IMR-90 (cell line): ENCODE results near the gene PLCH1. TPM values are rescaled to one million over a fixed set of nuclear protein-coding genes. Genes with fewer than 3 reads are reported as not detected.

Experiments used
- ATAC-seq: fragments of 200-7000 bp; cut with Tn5 transposase; 2 replicates; pipeline ENCODE4 v1.9.1; 2020; ENCODE audit warnings: low read depth, mild to moderate bottlenecking, moderate library complexity
- BruUV-seq: library from RNA; stranded (reverse); fragments of 400-500 nt; replicated peaks from 2 replicates; lab custom pipeline; 2021; lab: Mats Ljungman, UMichigan
- CTCF ChIA-PET: fragments of 300-600 bp; formaldehyde crosslinking; extraction: SDS; loops from one replicate; lab custom pipeline; 2021; ENCODE audit warnings: antibody characterized with exemption; lab: Yijun Ruan, JAX
- POLR2A ChIA-PET: fragments of 300-600 bp; sonication (Branson Sonifier 250); formaldehyde crosslinking; loops from one replicate; lab custom pipeline; 2022; ENCODE audit warnings: antibody characterized with exemption; ENCODE audit not compliant: unreplicated experiment; lab: Charles Lee
- DNase-seq: peaks from one replicate; pipeline ENCODE4 v3.0.0; 2013
- H2AFZ ChIP-seq: replicated peaks from 2 replicates; pipeline ENCODE3; 2013; ENCODE audit warnings: low read length, mild to moderate bottlenecking; ENCODE audit not compliant: poor library complexity
- H2AK5ac ChIP-seq: 2 replicates; pipeline ENCODE4 v1.6.1; 2013; ENCODE audit warnings: low read depth, low read length, inconsistent platforms
- H2AK9ac ChIP-seq: replicated peaks from 2 replicates; pipeline ENCODE3; 2013; ENCODE audit warnings: mild to moderate bottlenecking, low read depth, low read length, moderate library complexity; ENCODE audit not compliant: poor library complexity
- H2BK120ac ChIP-seq: 2 replicates; pipeline ENCODE4 v1.6.1; 2013; ENCODE audit warnings: low read depth, low read length, inconsistent platforms
- H2BK15ac ChIP-seq: 3 replicates; pipeline ENCODE4 v1.6.1; 2013; ENCODE audit warnings: low read depth, low read length, inconsistent platforms
- H2BK20ac ChIP-seq: 2 replicates; pipeline ENCODE4 v1.6.1; 2013; ENCODE audit warnings: low read depth, mild to moderate bottlenecking, inconsistent platforms, low read length, moderate library complexity
- H2BK5ac ChIP-seq: 2 replicates; pipeline ENCODE4 v1.6.1; 2013; ENCODE audit warnings: mild to moderate bottlenecking, low read depth, low read length, inconsistent platforms; ENCODE audit not compliant: poor library complexity, severe bottlenecking
- H3K14ac ChIP-seq: replicated peaks from 2 replicates; pipeline ENCODE4 v1.6.1; 2013; ENCODE audit warnings: low read depth, low read length, inconsistent platforms
- H3K18ac ChIP-seq: 2 replicates; pipeline ENCODE4 v1.6.1; 2013; ENCODE audit warnings: low read depth, low read length, control low read depth
- H3K23ac ChIP-seq: 2 replicates; pipeline ENCODE4 v1.6.1; 2013; ENCODE audit warnings: low read depth, low read length, inconsistent platforms
- H3K27ac ChIP-seq: 2 replicates; pipeline ENCODE4 v1.5.1; 2013; ENCODE audit warnings: mild to moderate bottlenecking, control low read depth, low read length; ENCODE audit not compliant: insufficient read depth
- H3K27me3 ChIP-seq: 2 replicates; pipeline ENCODE4 v1.6.1; 2013; ENCODE audit warnings: low read length; ENCODE audit not compliant: control insufficient read depth, insufficient read depth
- H3K36me3 ChIP-seq: 2 replicates; pipeline ENCODE4 v1.6.1; 2013; ENCODE audit warnings: low read length, mixed read lengths; ENCODE audit not compliant: control insufficient read depth, insufficient read depth
- H3K4ac ChIP-seq: 2 replicates; pipeline ENCODE4 v1.6.1; 2013; ENCODE audit warnings: low read depth, low read length, inconsistent platforms
- H3K4me1 ChIP-seq: 2 replicates; pipeline ENCODE4 v1.6.1; 2013; ENCODE audit warnings: low read length, mixed read lengths; ENCODE audit not compliant: control insufficient read depth, insufficient read depth
- H3K4me2 ChIP-seq: 2 replicates; pipeline ENCODE4 v1.6.1; 2013; ENCODE audit warnings: low read depth, mild to moderate bottlenecking, control low read depth, low read length, moderate library complexity
- H3K4me3 ChIP-seq: 2 replicates; pipeline ENCODE4 v1.5.1; 2013; ENCODE audit warnings: low read depth, mild to moderate bottlenecking, control low read depth, low read length, moderate library complexity; ENCODE audit not compliant: insufficient read depth
- H3K56ac ChIP-seq: 2 replicates; pipeline ENCODE4 v1.6.1; 2013; ENCODE audit warnings: low read length, inconsistent platforms; ENCODE audit not compliant: insufficient read depth; ENCODE audit errors: extremely low read depth
- H3K79me1 ChIP-seq, 2 experiments: 2 replicates each; pipeline ENCODE4 v1.6.1; 2013; ENCODE audit warnings: low read length in 2 of 2, inconsistent platforms in 1 of 2, low read depth in 1 of 2
- H3K9ac ChIP-seq: 2 replicates; pipeline ENCODE4 v1.6.1; 2013; ENCODE audit warnings: low read depth, low read length, control low read depth
- H3K9me1 ChIP-seq: 2 replicates; pipeline ENCODE4 v1.6.1; 2013; ENCODE audit warnings: low read length, inconsistent platforms; ENCODE audit not compliant: insufficient read depth
- H3K9me3 ChIP-seq: 2 replicates; pipeline ENCODE4 v1.6.1; 2013; ENCODE audit warnings: low read length; ENCODE audit not compliant: control insufficient read depth, insufficient read depth
- H4K20me1 ChIP-seq: 2 replicates; pipeline ENCODE4 v1.6.1; 2013; ENCODE audit warnings: low read length, inconsistent platforms; ENCODE audit not compliant: insufficient read depth
- H4K5ac ChIP-seq: 2 replicates; pipeline ENCODE4 v1.6.1; 2013; ENCODE audit warnings: mild to moderate bottlenecking, low read depth, low read length, control low read depth
- H4K8ac ChIP-seq, 2 experiments: 2 replicates each; pipeline ENCODE4 v1.6.1; 2013; ENCODE audit warnings: low read depth in 2 of 2, low read length in 2 of 2, control low read depth in 1 of 2, inconsistent platforms in 1 of 2
- H4K91ac ChIP-seq: 2 replicates; pipeline ENCODE4 v1.6.1; 2013; ENCODE audit warnings: low read depth, low read length, inconsistent platforms; ENCODE audit not compliant: insufficient read depth
- BHLHE40 ChIP-seq: fragments of 150-350 bp; IDR thresholded peaks from 2 replicates; pipeline ENCODE4 v1.6.1; 2016; ENCODE audit warnings: mild to moderate bottlenecking, low read depth, low read length
- CEBPB ChIP-seq: IDR thresholded peaks from 2 replicates; pipeline ENCODE4 v1.6.1; 2012; ENCODE audit warnings: low read depth, low read length, improper control_type of control experiment
- CHD1 ChIP-seq: IDR thresholded peaks from 2 replicates; pipeline ENCODE4 v1.6.1; 2012; ENCODE audit warnings: low read depth, low read length, improper control_type of control experiment
- ELK1 ChIP-seq: fragments of 150-350 bp; IDR thresholded peaks from 2 replicates; pipeline ENCODE4 v1.6.1; 2016; ENCODE audit warnings: low read depth, mild to moderate bottlenecking, low read length, moderate library complexity, borderline replicate concordance
- FOS ChIP-seq: fragments of 150-350 bp; IDR thresholded peaks from 2 replicates; pipeline ENCODE4 v1.6.1; 2016; ENCODE audit warnings: low read depth, low read length
- MAFK ChIP-seq: IDR thresholded peaks from 2 replicates; pipeline ENCODE4 v1.6.1; 2012; ENCODE audit warnings: low read depth, low read length, improper control_type of control experiment
- MAZ ChIP-seq: IDR thresholded peaks from 2 replicates; pipeline ENCODE4 v1.6.1; 2012; ENCODE audit warnings: low read depth, mild to moderate bottlenecking, low read length, improper control_type of control experiment, moderate library complexity, borderline replicate concordance
- MXI1 ChIP-seq: IDR thresholded peaks from 2 replicates; pipeline ENCODE4 v1.6.1; 2012; ENCODE audit warnings: low read depth, mild to moderate bottlenecking, low read length, moderate library complexity, borderline replicate concordance
- NFE2L2 ChIP-seq: fragments of 150-350 bp; IDR thresholded peaks from 2 replicates; pipeline ENCODE4 v1.6.1; 2016; ENCODE audit warnings: low read depth, mild to moderate bottlenecking, low read length
- POLR2A ChIP-seq: IDR thresholded peaks from 2 replicates; pipeline ENCODE4 v1.6.1; 2012; ENCODE audit warnings: mild to moderate bottlenecking, low read depth, low read length
- RAD21 ChIP-seq: IDR thresholded peaks from 2 replicates; pipeline ENCODE4 v1.6.1; 2012; ENCODE audit warnings: low read length, improper control_type of control experiment
- RCOR1 ChIP-seq: IDR thresholded peaks from 2 replicates; pipeline ENCODE4 v1.6.1; 2012; ENCODE audit warnings: mild to moderate bottlenecking, low read length, improper control_type of control experiment; ENCODE audit not compliant: insufficient replicate concordance
- RFX5 ChIP-seq: IDR thresholded peaks from 2 replicates; pipeline ENCODE4 v1.8.0; 2012; ENCODE audit warnings: low read depth, mild to moderate bottlenecking, low read length, moderate library complexity
- SMC3 ChIP-seq: fragments of 150-350 bp; IDR thresholded peaks from 2 replicates; pipeline ENCODE4 v1.6.1; 2016; ENCODE audit warnings: low read depth, mild to moderate bottlenecking, antibody characterized with exemption, low read length, moderate library complexity
- dilution Hi-C: fragments of 300-500 bp; cut with HindIII; formaldehyde crosslinking; loops from one replicate; pipeline ENCODE4 v1.14.3; 2018; ENCODE audit warnings: low sequenced_read_pairs; ENCODE audit not compliant: unreplicated experiment
- in situ Hi-C: fragments of 300-500 bp; cut with MboI; formaldehyde crosslinking; loops from 3 replicates; pipeline ENCODE4 v1.14.3; 2019; ENCODE audit warnings: low sequenced_read_pairs, inconsistent platforms, mixed read lengths
- intact Hi-C: fragments of 100-400 bp; cut with micrococcal nuclease; formaldehyde crosslinking; loops from 2 replicates; pipeline ENCODE4 v1.10.0; 2022
- polyA plus RNA-seq, 3 experiments: library from polyadenylated mRNA; depleted of rRNA; stranded (reverse); fragments of >200 nt; gene quantifications; 2 replicates each; pipeline ENCODE4 v1.2.3, GENCODE V29; 2012; ENCODE audit warnings: low replicate concordance in 1 of 3
- total RNA-seq: library from RNA; depleted of rRNA; stranded (reverse); fragments of >200 nt; gene quantifications from 2 replicates; pipeline ENCODE4 v1.2.3, GENCODE V29; 2012
- TF ChIP-seq, protein P1 (sequence below): conservative IDR thresholded peaks from 2 replicates; pipeline ENCODE4 v1.5.1; 2012; ENCODE audit warnings: mild to moderate bottlenecking, low read depth, low read length, improper control_type of control experiment
- TF ChIP-seq, protein P2 (sequence below): fragments of 150-350 bp; IDR thresholded peaks from 2 replicates; pipeline ENCODE4 v1.6.1; 2017; ENCODE audit warnings: mild to moderate bottlenecking, antibody characterized with exemption, low read length, low read depth

PLCH1 gene
- total and polyA plus RNA-seq, 2 of the 4 experiments (the other 2 are of a cell fraction): not detected

GRCh38 chr3:155367506-155367905, 377.4 kb downstream of the PLCH1 start:
- ChIA-PET POLR2A (no interaction called here), CTCF (interaction anchor here (0.5 kb wide), 1 partner anchor 153 kb away, joined by 3 read pairs; no protein-coding TSS in a partner anchor)
- Histone ChIP-seq H3K4me3 (no peak overlapping the region), H2BK20ac (no peak overlapping the region), H2BK5ac (no peak overlapping the region), H3K23ac (no peak overlapping the region), H4K5ac (no peak overlapping the region), H4K91ac (no peak overlapping the region), H3K4ac (no peak overlapping the region), H3K4me1 (no peaks in the 10 kb centered on the region), H3K9me3 (no peaks in the 10 kb centered on the region), H4K20me1 (no peaks in the 10 kb centered on the region), H3K36me3 (no peaks in the 10 kb centered on the region), H3K18ac (no peak overlapping the region), H3K27me3 (no peaks in the 10 kb centered on the region), H2BK120ac (no peak overlapping the region), H3K4me2 (no peak overlapping the region), H3K14ac (no peak overlapping the region), H4K8ac (no peak overlapping the region), H3K9ac (no peak overlapping the region), H2BK15ac (no peak overlapping the region), H2AFZ (no peak overlapping the region), H3K79me1 (no peaks in the 10 kb centered on the region), H3K9me1 (no peaks in the 10 kb centered on the region), H3K27ac (no peak overlapping the region), H2AK5ac (no peak overlapping the region), H3K56ac (no peak overlapping the region), H2AK9ac (no peak overlapping the region)
- dilution Hi-C loops (no loop called here), intact Hi-C loops (no loop called here), in situ Hi-C loops (no loop called here)
- ATAC-seq: no peak
- no peak for TF ChIP-seq SMC3
- TF ChIP-seq MAFK: no peak
- no peak for TF ChIP-seq CEBPB
- TF ChIP-seq ELK1: no peak
- TF ChIP-seq FOS: no peak
- TF ChIP-seq RFX5: no peak
- TF ChIP-seq MXI1: no peak
- TF ChIP-seq POLR2A: no peak
- TF ChIP-seq BHLHE40: no peak
- no peak for TF ChIP-seq RAD21
- TF ChIP-seq MAZ: no peak
- TF ChIP-seq, protein P1, sequence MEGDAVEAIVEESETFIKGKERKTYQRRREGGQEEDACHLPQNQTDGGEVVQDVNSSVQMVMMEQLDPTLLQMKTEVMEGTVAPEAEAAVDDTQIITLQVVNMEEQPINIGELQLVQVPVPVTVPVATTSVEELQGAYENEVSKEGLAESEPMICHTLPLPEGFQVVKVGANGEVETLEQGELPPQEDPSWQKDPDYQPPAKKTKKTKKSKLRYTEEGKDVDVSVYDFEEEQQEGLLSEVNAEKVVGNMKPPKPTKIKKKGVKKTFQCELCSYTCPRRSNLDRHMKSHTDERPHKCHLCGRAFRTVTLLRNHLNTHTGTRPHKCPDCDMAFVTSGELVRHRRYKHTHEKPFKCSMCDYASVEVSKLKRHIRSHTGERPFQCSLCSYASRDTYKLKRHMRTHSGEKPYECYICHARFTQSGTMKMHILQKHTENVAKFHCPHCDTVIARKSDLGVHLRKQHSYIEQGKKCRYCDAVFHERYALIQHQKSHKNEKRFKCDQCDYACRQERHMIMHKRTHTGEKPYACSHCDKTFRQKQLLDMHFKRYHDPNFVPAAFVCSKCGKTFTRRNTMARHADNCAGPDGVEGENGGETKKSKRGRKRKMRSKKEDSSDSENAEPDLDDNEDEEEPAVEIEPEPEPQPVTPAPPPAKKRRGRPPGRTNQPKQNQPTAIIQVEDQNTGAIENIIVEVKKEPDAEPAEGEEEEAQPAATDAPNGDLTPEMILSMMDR: no peak
- no peak for TF ChIP-seq NFE2L2
- no peak for TF ChIP-seq CHD1
- no peak for TF ChIP-seq RCOR1
- TF ChIP-seq, protein P2, sequence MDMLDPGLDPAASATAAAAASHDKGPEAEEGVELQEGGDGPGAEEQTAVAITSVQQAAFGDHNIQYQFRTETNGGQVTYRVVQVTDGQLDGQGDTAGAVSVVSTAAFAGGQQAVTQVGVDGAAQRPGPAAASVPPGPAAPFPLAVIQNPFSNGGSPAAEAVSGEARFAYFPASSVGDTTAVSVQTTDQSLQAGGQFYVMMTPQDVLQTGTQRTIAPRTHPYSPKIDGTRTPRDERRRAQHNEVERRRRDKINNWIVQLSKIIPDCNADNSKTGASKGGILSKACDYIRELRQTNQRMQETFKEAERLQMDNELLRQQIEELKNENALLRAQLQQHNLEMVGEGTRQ: no peak
- no peak for DNase-seq
- BruUV-seq: no TSS peak
